Measurements from ENCODE around the gene ST7L. TPM values are rescaled to one million over a fixed set of nuclear protein-coding genes. Genes with fewer than 3 reads are reported as not detected.

Gene ST7L
- total RNA-seq, 1 experiment from 2014 or later: 18.0 TPM

DNA sequence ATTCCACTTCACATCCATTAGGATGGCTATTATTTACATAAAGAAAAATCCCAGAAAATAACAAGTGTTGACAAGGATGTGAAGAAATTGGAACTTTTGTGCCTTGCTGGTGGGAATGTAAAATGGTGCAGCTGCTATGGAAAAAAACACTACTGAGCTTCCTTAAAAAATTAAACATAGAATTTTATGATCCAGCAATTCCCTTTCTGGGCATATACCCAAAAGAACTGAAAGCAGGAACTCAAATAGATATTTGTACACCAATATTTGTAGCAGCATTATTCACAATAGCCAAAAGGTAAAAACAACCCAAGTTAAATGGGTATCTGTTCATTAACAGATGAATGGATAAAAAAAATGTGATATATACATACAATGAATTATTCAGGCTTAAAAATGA, 64.5 kb downstream of the ST7L start:
- TF ChIP-seq CREM (CRISPR knock-in tag; IDR thresholded peaks at IDR 0.05) (no peak), SP1 (CRISPR knock-in tag; conservative IDR thresholded peaks at IDR 0.05) (no peak), ATF1 (CRISPR knock-in tag; IDR thresholded peaks at IDR 0.05) (no peak), ZNF425 (CRISPR knock-in tag; conservative IDR thresholded peaks at IDR 0.05) (no peak), MXD4 (CRISPR knock-in tag; IDR thresholded peaks at IDR 0.05; ENCODE audit: borderline replicate concordance) (no peak), JAZF1 (CRISPR knock-in tag; IDR thresholded peaks at IDR 0.05) (no peak), CREB1 (CRISPR knock-in tag; IDR thresholded peaks at IDR 0.05) (no peak), TEAD1 (CRISPR knock-in tag; IDR thresholded peaks at IDR 0.05) (no peak), GRHL2 (CRISPR knock-in tag; IDR thresholded peaks at IDR 0.05; ENCODE audit: insufficient replicate concordance, severe bottlenecking) (no peak), HMGA2 (CRISPR knock-in tag; IDR thresholded peaks at IDR 0.05) (no peak), EMX1 (CRISPR knock-in tag; IDR thresholded peaks at IDR 0.05) (no peak), CBFB (CRISPR knock-in tag; IDR thresholded peaks at IDR 0.05; ENCODE audit: low read depth) (no peak), MYBL2 (CRISPR knock-in tag; IDR thresholded peaks at IDR 0.05) (no peak), IRF2 (CRISPR knock-in tag; IDR thresholded peaks at IDR 0.05; ENCODE audit: borderline replicate concordance, low read depth) (no peak), ZNF263 (CRISPR knock-in tag; IDR thresholded peaks at IDR 0.05; ENCODE audit: low read depth) (no peak), NR2C2 (CRISPR knock-in tag; IDR thresholded peaks at IDR 0.05) (no peak)
- TF ChIP-seq, protein P1, sequence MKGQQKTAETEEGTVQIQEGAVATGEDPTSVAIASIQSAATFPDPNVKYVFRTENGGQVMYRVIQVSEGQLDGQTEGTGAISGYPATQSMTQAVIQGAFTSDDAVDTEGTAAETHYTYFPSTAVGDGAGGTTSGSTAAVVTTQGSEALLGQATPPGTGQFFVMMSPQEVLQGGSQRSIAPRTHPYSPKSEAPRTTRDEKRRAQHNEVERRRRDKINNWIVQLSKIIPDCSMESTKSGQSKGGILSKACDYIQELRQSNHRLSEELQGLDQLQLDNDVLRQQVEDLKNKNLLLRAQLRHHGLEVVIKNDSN (CRISPR knock-in tag; IDR thresholded peaks at IDR 0.05): no peak
- TF ChIP-seq, protein P2, sequence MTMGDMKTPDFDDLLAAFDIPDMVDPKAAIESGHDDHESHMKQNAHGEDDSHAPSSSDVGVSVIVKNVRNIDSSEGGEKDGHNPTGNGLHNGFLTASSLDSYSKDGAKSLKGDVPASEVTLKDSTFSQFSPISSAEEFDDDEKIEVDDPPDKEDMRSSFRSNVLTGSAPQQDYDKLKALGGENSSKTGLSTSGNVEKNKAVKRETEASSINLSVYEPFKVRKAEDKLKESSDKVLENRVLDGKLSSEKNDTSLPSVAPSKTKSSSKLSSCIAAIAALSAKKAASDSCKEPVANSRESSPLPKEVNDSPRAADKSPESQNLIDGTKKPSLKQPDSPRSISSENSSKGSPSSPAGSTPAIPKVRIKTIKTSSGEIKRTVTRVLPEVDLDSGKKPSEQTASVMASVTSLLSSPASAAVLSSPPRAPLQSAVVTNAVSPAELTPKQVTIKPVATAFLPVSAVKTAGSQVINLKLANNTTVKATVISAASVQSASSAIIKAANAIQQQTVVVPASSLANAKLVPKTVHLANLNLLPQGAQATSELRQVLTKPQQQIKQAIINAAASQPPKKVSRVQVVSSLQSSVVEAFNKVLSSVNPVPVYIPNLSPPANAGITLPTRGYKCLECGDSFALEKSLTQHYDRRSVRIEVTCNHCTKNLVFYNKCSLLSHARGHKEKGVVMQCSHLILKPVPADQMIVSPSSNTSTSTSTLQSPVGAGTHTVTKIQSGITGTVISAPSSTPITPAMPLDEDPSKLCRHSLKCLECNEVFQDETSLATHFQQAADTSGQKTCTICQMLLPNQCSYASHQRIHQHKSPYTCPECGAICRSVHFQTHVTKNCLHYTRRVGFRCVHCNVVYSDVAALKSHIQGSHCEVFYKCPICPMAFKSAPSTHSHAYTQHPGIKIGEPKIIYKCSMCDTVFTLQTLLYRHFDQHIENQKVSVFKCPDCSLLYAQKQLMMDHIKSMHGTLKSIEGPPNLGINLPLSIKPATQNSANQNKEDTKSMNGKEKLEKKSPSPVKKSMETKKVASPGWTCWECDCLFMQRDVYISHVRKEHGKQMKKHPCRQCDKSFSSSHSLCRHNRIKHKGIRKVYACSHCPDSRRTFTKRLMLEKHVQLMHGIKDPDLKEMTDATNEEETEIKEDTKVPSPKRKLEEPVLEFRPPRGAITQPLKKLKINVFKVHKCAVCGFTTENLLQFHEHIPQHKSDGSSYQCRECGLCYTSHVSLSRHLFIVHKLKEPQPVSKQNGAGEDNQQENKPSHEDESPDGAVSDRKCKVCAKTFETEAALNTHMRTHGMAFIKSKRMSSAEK (CRISPR knock-in tag; IDR thresholded peaks at IDR 0.05; ENCODE audit: borderline replicate concordance): no peak
- CTCF ChIA-PET: no interaction called here
- ATAC-seq (no peak), DNase-seq (ENCODE audit: low spot score) (no peak)
- H3K27me3 Mint-ChIP-seq (ENCODE audit: low read depth): no peaks in the 10 kb centered on the region
- H3K4me1 Mint-ChIP-seq: no peaks in the 10 kb centered on the region
- POLR2A ChIA-PET: no interaction called here
- H3K27ac Mint-ChIP-seq: no peak overlapping the region
- H3K36me3 Mint-ChIP-seq: no peaks in the 10 kb centered on the region
- H3K4me3 Mint-ChIP-seq: no peak overlapping the region
- no peaks in the 10 kb centered on the region for H3K9me3 Mint-ChIP-seq

GRCh38 chr1:112549590-112549989, 69.4 kb downstream of the ST7L start:
- POLR2A ChIA-PET: no interaction called here
- Mint-ChIP-seq H3K4me1 (no peaks in the 10 kb centered on the region), H3K9me3 (no peaks in the 10 kb centered on the region), H3K27me3 (ENCODE audit: low read depth) (no peaks in the 10 kb centered on the region), H3K27ac (no peak overlapping the region), H3K4me3 (no peak overlapping the region), H3K36me3 (no peaks in the 10 kb centered on the region)
- ATAC-seq (no peak), DNase-seq (ENCODE audit: low spot score) (no peak)
- CTCF ChIA-PET: no interaction called here
- TF ChIP-seq TEAD1 (CRISPR knock-in tag; IDR thresholded peaks at IDR 0.05) (no peak), SOX15 (CRISPR knock-in tag; IDR thresholded peaks at IDR 0.05) (no peak), CREB1 (CRISPR knock-in tag; IDR thresholded peaks at IDR 0.05) (no peak), CBFB (CRISPR knock-in tag; IDR thresholded peaks at IDR 0.05; ENCODE audit: low read depth) (no peak), NFE2L1 (CRISPR knock-in tag; IDR thresholded peaks at IDR 0.05) (no peak), ZBTB21 (CRISPR knock-in tag; IDR thresholded peaks at IDR 0.05; ENCODE audit: borderline replicate concordance) (no peak), KAT7 (CRISPR knock-in tag; IDR thresholded peaks at IDR 0.05; ENCODE audit: borderline replicate concordance) (no peak)
- TF ChIP-seq, protein P3, sequence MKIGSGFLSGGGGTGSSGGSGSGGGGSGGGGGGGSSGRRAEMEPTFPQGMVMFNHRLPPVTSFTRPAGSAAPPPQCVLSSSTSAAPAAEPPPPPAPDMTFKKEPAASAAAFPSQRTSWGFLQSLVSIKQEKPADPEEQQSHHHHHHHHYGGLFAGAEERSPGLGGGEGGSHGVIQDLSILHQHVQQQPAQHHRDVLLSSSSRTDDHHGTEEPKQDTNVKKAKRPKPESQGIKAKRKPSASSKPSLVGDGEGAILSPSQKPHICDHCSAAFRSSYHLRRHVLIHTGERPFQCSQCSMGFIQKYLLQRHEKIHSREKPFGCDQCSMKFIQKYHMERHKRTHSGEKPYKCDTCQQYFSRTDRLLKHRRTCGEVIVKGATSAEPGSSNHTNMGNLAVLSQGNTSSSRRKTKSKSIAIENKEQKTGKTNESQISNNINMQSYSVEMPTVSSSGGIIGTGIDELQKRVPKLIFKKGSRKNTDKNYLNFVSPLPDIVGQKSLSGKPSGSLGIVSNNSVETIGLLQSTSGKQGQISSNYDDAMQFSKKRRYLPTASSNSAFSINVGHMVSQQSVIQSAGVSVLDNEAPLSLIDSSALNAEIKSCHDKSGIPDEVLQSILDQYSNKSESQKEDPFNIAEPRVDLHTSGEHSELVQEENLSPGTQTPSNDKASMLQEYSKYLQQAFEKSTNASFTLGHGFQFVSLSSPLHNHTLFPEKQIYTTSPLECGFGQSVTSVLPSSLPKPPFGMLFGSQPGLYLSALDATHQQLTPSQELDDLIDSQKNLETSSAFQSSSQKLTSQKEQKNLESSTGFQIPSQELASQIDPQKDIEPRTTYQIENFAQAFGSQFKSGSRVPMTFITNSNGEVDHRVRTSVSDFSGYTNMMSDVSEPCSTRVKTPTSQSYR (CRISPR knock-in tag; IDR thresholded peaks at IDR 0.05): no peak
- TF ChIP-seq, protein P1 (CRISPR knock-in tag; IDR thresholded peaks at IDR 0.05): no peak
- TF ChIP-seq, protein P4, sequence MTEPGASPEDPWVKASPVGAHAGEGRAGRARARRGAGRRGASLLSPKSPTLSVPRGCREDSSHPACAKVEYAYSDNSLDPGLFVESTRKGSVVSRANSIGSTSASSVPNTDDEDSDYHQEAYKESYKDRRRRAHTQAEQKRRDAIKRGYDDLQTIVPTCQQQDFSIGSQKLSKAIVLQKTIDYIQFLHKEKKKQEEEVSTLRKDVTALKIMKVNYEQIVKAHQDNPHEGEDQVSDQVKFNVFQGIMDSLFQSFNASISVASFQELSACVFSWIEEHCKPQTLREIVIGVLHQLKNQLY (CRISPR knock-in tag; IDR thresholded peaks at IDR 0.05): no peak

Data from WTC11 (cell line).